H1 (cell line): Measurements from ENCODE around the gene ARHGAP26. TPM values are rescaled to one million over a fixed set of nuclear protein-coding genes. Genes with fewer than 3 reads are reported as not detected.

Experiments
- CTCF ChIA-PET: fragments of 300-600 bp; sonication (Branson Sonifier 250); formaldehyde crosslinking; loops from one replicate; lab custom pipeline; 2021; ENCODE audit not compliant: partially characterized antibody; lab: Charles Lee
- POLR2A ChIA-PET: fragments of 300-600 bp; sonication (Branson Sonifier 250); formaldehyde crosslinking; loops from one replicate; lab custom pipeline; 2021; ENCODE audit warnings: inconsistent platforms; ENCODE audit not compliant: partially characterized antibody; lab: Charles Lee
- DNase-seq, 2 experiments: peaks; one replicate each; pipeline versions ENCODE4 v3.0.0 to v3.0.0-alpha.2; 2010 to 2022; ENCODE audit warnings: low spot score in 2 of 2, low read depth in 1 of 2, mixed read lengths in 1 of 2
- FAIRE-seq: peaks from 2 replicates; lab custom pipeline; 2011; peaks lifted over from hg19 to GRCh38; lab: Jason Lieb, UNC
- H2AFZ ChIP-seq: 2 replicates; pipeline ENCODE4 v1.8.1; 2012; ENCODE audit warnings: low read length, inconsistent platforms
- H2AK5ac ChIP-seq: 2 replicates; pipeline ENCODE4 v1.6.1; 2013; ENCODE audit warnings: low read depth, low read length
- H2BK120ac ChIP-seq: replicated peaks from 2 replicates; pipeline ENCODE3; 2013; ENCODE audit warnings: low read depth, low read length, inconsistent platforms
- H2BK12ac ChIP-seq: 2 replicates; pipeline ENCODE4 v1.6.1; 2013; ENCODE audit warnings: low read depth, low read length
- H2BK15ac ChIP-seq: 2 replicates; pipeline ENCODE4 v1.6.1; 2013; ENCODE audit warnings: low read length
- H2BK20ac ChIP-seq: 2 replicates; pipeline ENCODE4 v1.6.1; 2013; ENCODE audit warnings: low read length
- H2BK5ac ChIP-seq: 2 replicates; pipeline ENCODE4 v1.6.1; 2013; ENCODE audit warnings: low read depth, low read length
- H3K14ac ChIP-seq: 2 replicates; pipeline ENCODE4 v1.6.1; 2013; ENCODE audit warnings: inconsistent platforms; ENCODE audit not compliant: insufficient read length
- H3K18ac ChIP-seq: 2 replicates; pipeline ENCODE4 v1.6.1; 2013; ENCODE audit warnings: low read length; ENCODE audit errors: extremely low read depth
- H3K23ac ChIP-seq: 2 replicates; pipeline ENCODE4 v1.6.1; 2013; ENCODE audit warnings: inconsistent platforms; ENCODE audit not compliant: insufficient read length
- H3K23me2 ChIP-seq: 2 replicates; pipeline ENCODE4 v1.6.1; 2013; ENCODE audit warnings: low read depth, low read length
- H3K27ac ChIP-seq: 2 replicates; pipeline ENCODE4 v1.6.1; 2011; ENCODE audit warnings: low read depth, low read length, inconsistent platforms
- H3K27me3 ChIP-seq, 4 experiments: replicated peaks in 1 of 4; 1 replicate in 1 of 4; 2 replicates in 3 of 4; pipeline versions ENCODE4 v1.6.1 to v1.8.1; 2011 to 2013; ENCODE audit warnings: low read length in 3 of 4, mild to moderate bottlenecking in 3 of 4, inconsistent platforms in 2 of 4, mixed read lengths in 2 of 4, moderate library complexity in 1 of 4; ENCODE audit not compliant: control insufficient read depth in 3 of 4, insufficient read depth in 3 of 4; ENCODE audit errors: extremely low read depth in 1 of 4
- H3K36me3 ChIP-seq, 4 experiments: 2 replicates each; pipeline versions ENCODE4 v1.6.1 to v1.8.1; 2011 to 2013; ENCODE audit warnings: mild to moderate bottlenecking in 4 of 4, low read length in 3 of 4, moderate library complexity in 2 of 4, control low read depth in 1 of 4, inconsistent platforms in 1 of 4; ENCODE audit not compliant: insufficient read depth in 4 of 4, control insufficient read depth in 2 of 4
- H3K4ac ChIP-seq: replicated peaks from 2 replicates; pipeline ENCODE3; 2013; ENCODE audit warnings: low read length, low read depth, mixed read lengths, inconsistent platforms; ENCODE audit not compliant: insufficient read length
- H3K4me1 ChIP-seq, 4 experiments: replicated peaks in 1 of 4; 1 replicate in 1 of 4; 2 replicates in 3 of 4; pipeline versions ENCODE4 v1.6.1 to v1.8.1; 2011 to 2013; ENCODE audit warnings: low read length in 3 of 4, inconsistent platforms in 2 of 4, mixed read lengths in 1 of 4; ENCODE audit not compliant: insufficient read depth in 4 of 4, control insufficient read depth in 3 of 4
- H3K4me2 ChIP-seq, 2 experiments: 2 replicates each; pipeline versions ENCODE4 v1.6.1 to v1.8.1; 2011 to 2013; ENCODE audit warnings: low read depth in 2 of 2, low read length in 2 of 2, control low read depth in 1 of 2, inconsistent platforms in 1 of 2, mild to moderate bottlenecking in 1 of 2; ENCODE audit not compliant: insufficient read depth in 1 of 2
- H3K4me3 ChIP-seq, 4 experiments: fragments of 200-600, 300-600 bp in 1 of 4; sonication (generic), shearing (Covaris generic), sonication (Bioruptor Twin) in 1 of 4; 2 replicates each; pipeline versions ENCODE4 v1.5.1 to v1.8.1; 2011 to 2016; ENCODE audit warnings: low read length in 4 of 4, low read depth in 3 of 4, control low read depth in 2 of 4, inconsistent platforms in 2 of 4, mild to moderate bottlenecking in 2 of 4, mixed read lengths in 1 of 4, moderate library complexity in 1 of 4; ENCODE audit not compliant: insufficient read depth in 2 of 4; ENCODE audit errors: extremely low read depth in 1 of 4
- H3K56ac ChIP-seq: replicated peaks from 2 replicates; pipeline ENCODE3; 2013; ENCODE audit warnings: low read depth, mild to moderate bottlenecking, mixed read lengths, low read length, inconsistent platforms; ENCODE audit not compliant: insufficient read length
- H3K79me1 ChIP-seq: 2 replicates; pipeline ENCODE4 v1.6.1; 2013; ENCODE audit warnings: low read depth, low read length, control low read depth
- H3K79me2 ChIP-seq, 2 experiments: 2 replicates each; pipeline versions ENCODE4 v1.6.1 to v1.8.1; 2012 to 2013; ENCODE audit warnings: low read length in 2 of 2, mild to moderate bottlenecking in 2 of 2, inconsistent platforms in 1 of 2; ENCODE audit not compliant: insufficient read depth in 2 of 2, control insufficient read depth in 1 of 2
- H3K9ac ChIP-seq, 4 experiments: replicated peaks in 1 of 4; 1 replicate in 1 of 4; 2 replicates in 3 of 4; pipeline versions ENCODE4 v1.6.1 to v1.8.1; 2011 to 2013; ENCODE audit warnings: low read depth in 3 of 4, low read length in 3 of 4, control low read depth in 2 of 4, mild to moderate bottlenecking in 2 of 4, moderate library complexity in 2 of 4, inconsistent platforms in 1 of 4; ENCODE audit errors: extremely low read depth in 1 of 4
- H3K9me3 ChIP-seq, 2 experiments: 2 replicates each; pipeline versions ENCODE4 v1.6.1 to v1.8.1; 2012 to 2013; ENCODE audit warnings: mild to moderate bottlenecking in 2 of 2, moderate library complexity in 2 of 2, control low read depth in 1 of 2, inconsistent platforms in 1 of 2, low read depth in 1 of 2, low read length in 1 of 2, mixed read lengths in 1 of 2; ENCODE audit not compliant: insufficient read depth in 2 of 2
- H4K20me1 ChIP-seq, 2 experiments: replicated peaks in 1 of 2; 2 replicates each; pipeline versions ENCODE3 to v1.8.1; 2011 to 2013; ENCODE audit warnings: inconsistent platforms in 2 of 2, low read length in 2 of 2, mild to moderate bottlenecking in 1 of 2; ENCODE audit not compliant: insufficient read depth in 2 of 2, control insufficient read depth in 1 of 2
- H4K5ac ChIP-seq: 2 replicates; pipeline ENCODE4 v1.6.1; 2013; ENCODE audit warnings: low read length, low read depth, mixed read lengths, inconsistent platforms; ENCODE audit not compliant: insufficient read length
- H4K8ac ChIP-seq: 2 replicates; pipeline ENCODE4 v1.8.0; 2013; ENCODE audit warnings: mild to moderate bottlenecking, moderate library complexity, low read length, inconsistent platforms; ENCODE audit not compliant: insufficient read depth; ENCODE audit errors: extremely low read depth
- H4K91ac ChIP-seq: replicated peaks from 2 replicates; pipeline ENCODE3; 2013; ENCODE audit warnings: low read length, mixed read lengths, inconsistent platforms; ENCODE audit not compliant: insufficient read length
- ASH2L ChIP-seq: fragments of 200-600, 300-600 bp; sonication (generic); IDR thresholded peaks from one replicate; pipeline ENCODE4 v1.7.1; 2017; ENCODE audit warnings: low read length
- BACH1 ChIP-seq: IDR thresholded peaks from 2 replicates; pipeline ENCODE4 v1.6.1; 2012; ENCODE audit warnings: low read length, improper control_type of control experiment
- CBX5 ChIP-seq: fragments of 300-800, 300-1000 bp; sonication (generic); IDR thresholded peaks from 2 replicates; pipeline ENCODE4 v1.7.1; 2016; ENCODE audit warnings: antibody characterized with exemption, low read length, low read depth
- CHD1 ChIP-seq: IDR thresholded peaks from 2 replicates; pipeline ENCODE4 v1.6.1; 2012; ENCODE audit warnings: low read depth, low read length, improper control_type of control experiment
- EP300 ChIP-seq, 2 experiments: IDR thresholded peaks; 1 replicate in 1 of 2; 2 replicates in 1 of 2; pipeline ENCODE4 v1.6.1; 2011 to 2012; ENCODE audit warnings: low read depth in 2 of 2, low read length in 2 of 2, mild to moderate bottlenecking in 2 of 2, borderline replicate concordance in 1 of 2, inconsistent platforms in 1 of 2, moderate library complexity in 1 of 2
- GABPA ChIP-seq: IDR thresholded peaks from 2 replicates; pipeline ENCODE4 v1.6.1; 2011; ENCODE audit warnings: mild to moderate bottlenecking, low read length, moderate library complexity, borderline replicate concordance; ENCODE audit not compliant: insufficient read depth
- HDAC6 ChIP-seq: IDR thresholded peaks from one replicate; pipeline ENCODE4 v1.7.1; 2012; ENCODE audit warnings: low read depth, mild to moderate bottlenecking, inconsistent platforms, low read length, moderate library complexity
- RNF2 ChIP-seq: fragments of 200-900, 300-1000 bp; sonication (generic); IDR thresholded peaks from 2 replicates; pipeline ENCODE4 v1.7.1; 2016; ENCODE audit warnings: borderline replicate concordance, low read depth, mild to moderate bottlenecking, antibody characterized with exemption, low read length; ENCODE audit not compliant: poor library complexity, severe bottlenecking; ENCODE audit errors: missing control alignments
- RXRA ChIP-seq: IDR thresholded peaks from 2 replicates; pipeline ENCODE4 v1.6.1; 2011; ENCODE audit warnings: low read depth, mild to moderate bottlenecking, low read length, moderate library complexity; ENCODE audit not compliant: insufficient read depth
- SUZ12 ChIP-seq: fragments of 200-600 bp; sonication (generic); IDR thresholded peaks from 2 replicates; pipeline ENCODE4 v1.6.1; 2012; ENCODE audit warnings: mild to moderate bottlenecking, inconsistent platforms, low read length, moderate library complexity, mixed read lengths
- ZNF274 ChIP-seq: IDR thresholded peaks from 2 replicates; pipeline ENCODE4 v1.7.0; 2012; ENCODE audit warnings: low read length, borderline replicate concordance; ENCODE audit errors: extremely low read depth
- WGBS, 2 experiments: shearing (Covaris generic) in 1 of 2; methylation state at CpG; one replicate each; pipeline versions ENCODE4 v1.1.6 to v1.1.7; 2013 to 2015; ENCODE audit warnings: low lambda C conversion rate in 2 of 2, mixed read lengths in 2 of 2, inconsistent platforms in 1 of 2, low coverage in 1 of 2, missing lambda C conversion rate in 1 of 2; ENCODE audit not compliant: insufficient replicate concordance in 2 of 2, insufficient coverage in 1 of 2, insufficient read length in 1 of 2; ENCODE audit errors: extremely low coverage in 1 of 2, missing lambda C conversion rate in 1 of 2; 5-methylcytosine and 5-hydroxymethylcytosine counted together
- polyA plus RNA-seq, 7 experiments: library from polyadenylated mRNA; depleted of rRNA in 3 of 7; stranded (reverse) in 5 of 7; unstranded in 2 of 7; fragments of >200 nt in 5 of 7; fragments of 200-250 nt in 2 of 7; gene quantifications; 1 replicate in 5 of 7; 2 replicates in 1 of 7; 4 replicates in 1 of 7; pipeline versions ENCODE4 v1.2.1 to v1.2.3, GENCODE V29; 2011 to 2013; ENCODE audit warnings: missing spikeins in 2 of 7, mixed read lengths in 2 of 7
- total RNA-seq: library from RNA; stranded (reverse); fragmentation: NEBNext Ultra II Directional; extraction: Animal tissue kit (Norgen Biotek cat#: 25700); gene quantifications from 2 replicates; pipeline ENCODE4 v1.2.1, GENCODE V29; 2021
- TF ChIP-seq, protein P1 (sequence below): IDR thresholded peaks from 2 replicates; pipeline ENCODE4 v1.6.1; 2011; ENCODE audit warnings: low read depth, mild to moderate bottlenecking, low read length; ENCODE audit not compliant: insufficient read depth
- TF ChIP-seq, protein P2 (sequence below): IDR thresholded peaks from 2 replicates; pipeline ENCODE4 v1.6.1; 2012; ENCODE audit warnings: inconsistent platforms

The ARHGAP26 gene
- total and polyA plus RNA-seq, 2 of the 8 experiments (the other 6 are each of a cell fraction or from before 2014, with no cell fraction given): 7.1 to 24.8 TPM

DNA sequence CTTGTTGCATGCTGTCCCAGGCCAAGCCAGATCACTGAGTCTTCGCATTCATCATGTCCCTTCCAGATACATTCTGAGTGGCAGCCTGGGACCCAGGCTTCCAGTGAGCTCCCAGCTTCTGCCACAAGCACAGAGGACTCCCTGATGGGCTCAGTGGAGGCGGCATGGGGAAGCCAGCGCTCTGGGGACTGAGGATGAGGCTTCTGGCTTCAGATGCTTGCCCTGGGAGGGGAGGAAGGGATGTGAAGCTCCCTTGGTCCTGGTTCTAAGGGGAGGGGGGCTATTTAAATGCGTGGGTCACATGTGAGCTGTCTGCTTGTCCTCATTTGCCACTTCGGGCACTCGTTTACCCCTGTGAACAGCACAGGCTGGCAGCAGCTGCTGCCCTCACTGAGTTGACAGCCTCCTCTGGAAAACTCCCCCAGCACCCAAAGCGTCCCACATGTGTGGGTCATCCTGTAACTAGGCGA lies 459.3 kb downstream of the ARHGAP26 start:
- Histone ChIP-seq H4K91ac (no peak overlapping the region), H3K4me1 (peaks cover 0 to 7% (median 3%) of the 10 kb centered on the region in 4 experiments; a peak in 4 of 7 replicates), H2BK120ac (no peak overlapping the region), H2BK15ac (no peak overlapping the region), H2BK5ac (no peak overlapping the region), H2BK20ac (no peak overlapping the region), H3K4me2 (no peak overlapping the region), H4K5ac (no peak overlapping the region), H3K27ac (no peak overlapping the region), H3K56ac (no peak overlapping the region), H3K27me3 (no peaks in the 10 kb centered on the region), H3K4ac (no peak overlapping the region), H3K23ac (no peak overlapping the region), H2AK5ac (no peak overlapping the region), H4K8ac (peak overlapping the region; percentile 63; the same call in 1 of the 2 replicates), H2BK12ac (no peak overlapping the region), H3K23me2 (no peaks in the 10 kb centered on the region), H3K14ac (no peak overlapping the region), H2AFZ (no peak overlapping the region), H3K9me3 (no peaks in the 10 kb centered on the region), H3K79me2 (no peaks in the 10 kb centered on the region), H4K20me1 (no peaks in the 10 kb centered on the region), H3K9ac (no peak overlapping the region), H3K4me3 (no peak overlapping the region), H3K18ac (no peak overlapping the region), H3K36me3 (no peaks in the 10 kb centered on the region), H3K79me1 (no peaks in the 10 kb centered on the region)
- WGBS, 2 experiments: 83% methylated on average over 8 of the region's 8 CpGs; no CpG with 5 or more reads in 1 of the 2 experiments
- ChIA-PET POLR2A (no interaction called here), CTCF (interaction anchor here (0.9 to 1.3 kb wide), 2 partner anchors 16 to 111 kb away, joined by 4 read pairs; no protein-coding TSS in a partner anchor)
- no peak for DNase-seq
- FAIRE-seq: no peak
- TF ChIP-seq HDAC6 (no peak), CBX5 (no peak), ASH2L (no peak), GABPA (no peak), CHD1 (no peak), RNF2 (no peak), BACH1 (no peak), RXRA (no peak), ZNF274 (no peak), SUZ12 (no peak), EP300 (IDR thresholded peaks at IDR 0.05; ENCODE audit: borderline replicate concordance in 1 of 2, low read depth in 2 of 2, low read length in 2 of 2) (no peak)
- TF ChIP-seq, protein P1, sequence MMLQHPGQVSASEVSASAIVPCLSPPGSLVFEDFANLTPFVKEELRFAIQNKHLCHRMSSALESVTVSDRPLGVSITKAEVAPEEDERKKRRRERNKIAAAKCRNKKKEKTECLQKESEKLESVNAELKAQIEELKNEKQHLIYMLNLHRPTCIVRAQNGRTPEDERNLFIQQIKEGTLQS: no peak
- TF ChIP-seq, protein P2, sequence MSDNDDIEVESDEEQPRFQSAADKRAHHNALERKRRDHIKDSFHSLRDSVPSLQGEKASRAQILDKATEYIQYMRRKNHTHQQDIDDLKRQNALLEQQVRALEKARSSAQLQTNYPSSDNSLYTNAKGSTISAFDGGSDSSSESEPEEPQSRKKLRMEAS: no peak
